Stimulated activated memory B cell treated with anti-CD40 and anti-IgM and Interleukin-4, amounts not matched to agents 10 μg/mL and 1 μg/mL and 100 μg/mL, for 72 hours (primary cell): Measurements from ENCODE around the gene CALML5.

Source experiments
- ATAC-seq: fragments of 150-1000 bp; cut with Tn5 transposase; 2 replicates; pipeline ENCODE4 v1.10.0; 2021
- H3K27ac Mint-ChIP-seq: one replicate; pipeline ENCODE4 v1.8.0; 2022; ENCODE audit warnings: mild to moderate bottlenecking, mixed read lengths
- H3K27me3 Mint-ChIP-seq: one replicate; pipeline ENCODE4 v1.8.0; 2022; ENCODE audit warnings: mixed read lengths
- H3K36me3 Mint-ChIP-seq: one replicate; pipeline ENCODE4 v1.8.0; 2022; ENCODE audit warnings: mixed read lengths
- H3K4me1 Mint-ChIP-seq: one replicate; pipeline ENCODE4 v1.8.0; 2022; ENCODE audit warnings: mixed read lengths
- H3K4me3 Mint-ChIP-seq: one replicate; pipeline ENCODE4 v1.8.0; 2022; ENCODE audit warnings: mild to moderate bottlenecking, moderate library complexity, mixed read lengths
- H3K9me3 Mint-ChIP-seq: one replicate; pipeline ENCODE4 v1.8.0; 2022; ENCODE audit warnings: mixed read lengths

The CALML5 gene

GRCh38 chr10:5490698-5491464, 8.5 kb downstream of the CALML5 start:
- peak overlapping the region; percentile 18 for H3K4me3 Mint-ChIP-seq
- no peak overlapping the region for H3K27ac Mint-ChIP-seq
- no peaks in the 10 kb centered on the region for H3K36me3 Mint-ChIP-seq
- peaks cover 24% of the 10 kb centered on the region for H3K4me1 Mint-ChIP-seq
- ATAC-seq: peak; percentile 73
- H3K27me3 Mint-ChIP-seq: peaks cover 30% of the 10 kb centered on the region
- peaks cover 3% of the 10 kb centered on the region for H3K9me3 Mint-ChIP-seq

- peaks cover 3% of the 10 kb centered on the region for H3K9me3 Mint-ChIP-seq
- no peaks in the 10 kb centered on the region for H3K36me3 Mint-ChIP-seq
- H3K4me1 Mint-ChIP-seq: peaks cover 24% of the 10 kb centered on the region
- peaks cover 39% of the 10 kb centered on the region for H3K27me3 Mint-ChIP-seq
- no peak overlapping the region for H3K27ac Mint-ChIP-seq
- H3K4me3 Mint-ChIP-seq: no peak overlapping the region
- no peak for ATAC-seq
These were observed 9.3 kb downstream of the CALML5 start for GRCh38 chr10:5490032-5490431.

- Mint-ChIP-seq H3K4me3 (no peak overlapping the region), H3K36me3 (no peaks in the 10 kb centered on the region), H3K27me3 (peaks cover 42% of the 10 kb centered on the region), H3K27ac (no peak overlapping the region), H3K9me3 (peaks cover 3% of the 10 kb centered on the region), H3K4me1 (peaks cover 24% of the 10 kb centered on the region)
- ATAC-seq: no peak
These were observed 10.9 kb downstream of the CALML5 start for GRCh38 chr10:5488272-5489161.

GRCh38 chr10:5486853-5487235, 12.5 kb downstream of the CALML5 start:
- peaks cover 24% of the 10 kb centered on the region for H3K4me1 Mint-ChIP-seq
- no peaks in the 10 kb centered on the region for H3K36me3 Mint-ChIP-seq
- H3K9me3 Mint-ChIP-seq: no peaks in the 10 kb centered on the region
- H3K27ac Mint-ChIP-seq: no peak overlapping the region
- H3K27me3 Mint-ChIP-seq: peaks cover 56% of the 10 kb centered on the region
- no peak overlapping the region for H3K4me3 Mint-ChIP-seq
- ATAC-seq: no peak

- Mint-ChIP-seq H3K4me3 (no peak overlapping the region), H3K27ac (no peak overlapping the region), H3K27me3 (peaks cover 58% of the 10 kb centered on the region), H3K36me3 (no peaks in the 10 kb centered on the region), H3K4me1 (peaks cover 18% of the 10 kb centered on the region), H3K9me3 (no peaks in the 10 kb centered on the region)
- ATAC-seq: no peak
These were observed 13.2 kb downstream of the CALML5 start for GRCh38 chr10:5485948-5486852.

GRCh38 chr10:5485290-5485689, 14.1 kb downstream of the CALML5 start:
- no peaks in the 10 kb centered on the region for H3K36me3 Mint-ChIP-seq
- no peak for ATAC-seq
- no peak overlapping the region for H3K4me3 Mint-ChIP-seq
- no peaks in the 10 kb centered on the region for H3K9me3 Mint-ChIP-seq
- peaks cover 58% of the 10 kb centered on the region for H3K27me3 Mint-ChIP-seq
- peaks cover 9% of the 10 kb centered on the region for H3K4me1 Mint-ChIP-seq
- no peak overlapping the region for H3K27ac Mint-ChIP-seq

- H3K4me1 Mint-ChIP-seq: peaks cover 11% of the 10 kb centered on the region
- H3K27ac Mint-ChIP-seq: no peak overlapping the region
- no peaks in the 10 kb centered on the region for H3K36me3 Mint-ChIP-seq
- no peak for ATAC-seq
- peaks cover 58% of the 10 kb centered on the region for H3K27me3 Mint-ChIP-seq
- no peak overlapping the region for H3K4me3 Mint-ChIP-seq
- no peaks in the 10 kb centered on the region for H3K9me3 Mint-ChIP-seq
These were observed 15.2 kb downstream of the CALML5 start for GRCh38 chr10:5484205-5484604.

- no peak for ATAC-seq
- no peak overlapping the region for H3K4me3 Mint-ChIP-seq
- H3K4me1 Mint-ChIP-seq: peaks cover 13% of the 10 kb centered on the region
- peaks cover 39% of the 10 kb centered on the region for H3K27me3 Mint-ChIP-seq
- no peaks in the 10 kb centered on the region for H3K9me3 Mint-ChIP-seq
- no peaks in the 10 kb centered on the region for H3K36me3 Mint-ChIP-seq
- H3K27ac Mint-ChIP-seq: no peak overlapping the region
These were observed 17.4 kb downstream of the CALML5 start for GRCh38 chr10:5482016-5482415.

- H3K27ac Mint-ChIP-seq: no peak overlapping the region
- H3K4me1 Mint-ChIP-seq: peaks cover 13% of the 10 kb centered on the region
- ATAC-seq: no peak
- H3K9me3 Mint-ChIP-seq: no peaks in the 10 kb centered on the region
- H3K36me3 Mint-ChIP-seq: no peaks in the 10 kb centered on the region
- H3K27me3 Mint-ChIP-seq: peaks cover 30% of the 10 kb centered on the region
- no peak overlapping the region for H3K4me3 Mint-ChIP-seq
These were observed 18.2 kb downstream of the CALML5 start for GRCh38 chr10:5481121-5481520.

GRCh38 chr10:5480162-5480941, 19.0 kb downstream of the CALML5 start:
- H3K27ac Mint-ChIP-seq: peak overlapping the region; percentile 70

GRCh38 chr10:5479481-5480161, 19.7 kb downstream of the CALML5 start:
- H3K4me3 Mint-ChIP-seq: no peak overlapping the region

More at GRCh38 chr10:5480162-5480941, 19.0 kb downstream of the CALML5 start:
- peaks cover 13% of the 10 kb centered on the region for H3K4me1 Mint-ChIP-seq
- ATAC-seq: no peak
- peaks cover 22% of the 10 kb centered on the region for H3K27me3 Mint-ChIP-seq
- no peaks in the 10 kb centered on the region for H3K9me3 Mint-ChIP-seq
- H3K36me3 Mint-ChIP-seq: no peaks in the 10 kb centered on the region
- H3K4me3 Mint-ChIP-seq: no peak overlapping the region

GRCh38 chr10:5478694-5479305, 20.6 kb downstream of the CALML5 start:
- no peaks in the 10 kb centered on the region for H3K9me3 Mint-ChIP-seq
- H3K4me3 Mint-ChIP-seq: no peak overlapping the region
- ATAC-seq: no peak
- H3K36me3 Mint-ChIP-seq: no peaks in the 10 kb centered on the region
- H3K27ac Mint-ChIP-seq: no peak overlapping the region
- peaks cover 19% of the 10 kb centered on the region for H3K27me3 Mint-ChIP-seq
- peaks cover 13% of the 10 kb centered on the region for H3K4me1 Mint-ChIP-seq

More at GRCh38 chr10:5479481-5480161, 19.7 kb downstream of the CALML5 start:
- H3K9me3 Mint-ChIP-seq: no peaks in the 10 kb centered on the region
- H3K27me3 Mint-ChIP-seq: peaks cover 16% of the 10 kb centered on the region
- H3K4me1 Mint-ChIP-seq: peaks cover 13% of the 10 kb centered on the region
- H3K27ac Mint-ChIP-seq: peak overlapping the region; percentile 70
- no peaks in the 10 kb centered on the region for H3K36me3 Mint-ChIP-seq
- ATAC-seq: peak; percentile 64

GRCh38 chr10:5477948-5478693, 21.2 kb downstream of the CALML5 start:
- Mint-ChIP-seq H3K9me3 (no peaks in the 10 kb centered on the region), H3K4me1 (peaks cover 13% of the 10 kb centered on the region), H3K36me3 (no peaks in the 10 kb centered on the region), H3K4me3 (no peak overlapping the region), H3K27me3 (peaks cover 24% of the 10 kb centered on the region), H3K27ac (no peak overlapping the region)
- peak; percentile 27 for ATAC-seq
